ENCODE results near the gene TXNL1.
"Not testable (repeated sequence)": the region's sequence is repeated elsewhere in the genome, so short reads cannot be mapped to it uniquely, and the experiment has no call there.

- not testable (repeated sequence) for TF ChIP-seq CTCF (IDR thresholded peaks at IDR 0.05); TAF1 (IDR thresholded peaks at IDR 0.05; ENCODE audit: borderline replicate concordance, low read depth, low read length); USF1 (IDR thresholded peaks at IDR 0.05; ENCODE audit: borderline replicate concordance, low read depth); EP300 (IDR thresholded peaks at IDR 0.05; ENCODE audit: borderline replicate concordance in 1 of 2, low read depth in 1 of 2, low read length in 1 of 2); RXRA (IDR thresholded peaks at IDR 0.05; ENCODE audit: borderline replicate concordance, low read depth); ELF1 (IDR thresholded peaks at IDR 0.05); REST (IDR thresholded peaks at IDR 0.05; ENCODE audit: low read depth, low read length); ZBTB33 (IDR thresholded peaks at IDR 0.05; ENCODE audit: borderline replicate concordance, low read depth); GABPA (IDR thresholded peaks at IDR 0.05; ENCODE audit: low read depth); FOSL2 (IDR thresholded peaks at IDR 0.05; ENCODE audit: borderline replicate concordance, low read depth); POLR2AphosphoS5 (IDR thresholded peaks at IDR 0.05; ENCODE audit: low read depth, low read length); IRF3 (IDR thresholded peaks at IDR 0.05; ENCODE audit: low read depth, low read length); SIN3A (IDR thresholded peaks at IDR 0.05; ENCODE audit: borderline replicate concordance, low read depth, low read length); FOXM1 (IDR thresholded peaks at IDR 0.05; ENCODE audit: low read depth)
Measured at GRCh38 chr18:56572267-56572666, 66.1 kb downstream of the TXNL1 start.

All from SK-N-SH (cell line).